ENCODE measurements around the gene GYG1. TPM values are rescaled to one million over a fixed set of nuclear protein-coding genes. Genes with fewer than 3 reads are reported as not detected.

GYG1 gene
- total and polyA plus RNA-seq, 2 of the 4 experiments (the other 2 are of a cell fraction) = 48.4 to 90.3 TPM

- TF ChIP-seq CEBPB (IDR thresholded peaks at IDR 0.05; ENCODE audit: low read depth, low read length) (no peak), BHLHE40 (IDR thresholded peaks at IDR 0.05; ENCODE audit: low read depth, low read length) (no peak)
Measured at GRCh38 chr3:148998715-148999423, 7.5 kb downstream of the GYG1 start (continued).

DNA sequence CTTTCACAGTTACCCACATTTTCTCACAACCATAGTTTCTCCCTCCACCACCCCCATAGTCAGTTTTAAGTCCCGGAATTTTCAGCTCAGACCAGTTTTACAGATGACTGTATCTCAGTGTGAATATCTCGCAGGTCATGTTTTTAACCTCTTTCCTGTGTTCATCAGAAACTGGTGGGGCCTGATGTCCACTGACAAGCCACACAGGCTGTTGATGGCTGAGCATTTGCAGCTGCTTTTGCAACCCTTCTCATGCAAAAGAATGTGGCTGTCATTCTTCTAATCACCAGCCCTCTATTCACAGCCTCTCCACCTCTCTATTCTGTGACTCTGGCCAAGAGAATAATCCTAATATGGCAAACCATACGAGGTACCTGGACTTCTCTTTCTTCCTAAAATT is 8.5 kb downstream of the GYG1 start:
- intact Hi-C loops (cut with micrococcal nuclease) = no loop called here
- TF ChIP-seq MAFK (IDR thresholded peaks at IDR 0.05; ENCODE audit: low read depth, low read length) (no peak), BHLHE40 (IDR thresholded peaks at IDR 0.05; ENCODE audit: low read depth, low read length) (no peak), RCOR1 (IDR thresholded peaks at IDR 0.05; ENCODE audit: insufficient replicate concordance, low read length) (no peak), POLR2A (IDR thresholded peaks at IDR 0.05; ENCODE audit: low read depth, low read length) (no peak), ELK1 (IDR thresholded peaks at IDR 0.05; ENCODE audit: borderline replicate concordance, low read depth, low read length) (no peak), RAD21 (IDR thresholded peaks at IDR 0.05; ENCODE audit: low read length) (no peak), SMC3 (IDR thresholded peaks at IDR 0.05; ENCODE audit: low read depth, low read length) (no peak), CEBPB (IDR thresholded peaks at IDR 0.05; ENCODE audit: low read depth, low read length) (no peak), CHD1 (IDR thresholded peaks at IDR 0.05; ENCODE audit: low read depth, low read length) (no peak), RFX5 (IDR thresholded peaks at IDR 0.05; ENCODE audit: low read depth, low read length) (no peak)
- TF ChIP-seq, protein P1, sequence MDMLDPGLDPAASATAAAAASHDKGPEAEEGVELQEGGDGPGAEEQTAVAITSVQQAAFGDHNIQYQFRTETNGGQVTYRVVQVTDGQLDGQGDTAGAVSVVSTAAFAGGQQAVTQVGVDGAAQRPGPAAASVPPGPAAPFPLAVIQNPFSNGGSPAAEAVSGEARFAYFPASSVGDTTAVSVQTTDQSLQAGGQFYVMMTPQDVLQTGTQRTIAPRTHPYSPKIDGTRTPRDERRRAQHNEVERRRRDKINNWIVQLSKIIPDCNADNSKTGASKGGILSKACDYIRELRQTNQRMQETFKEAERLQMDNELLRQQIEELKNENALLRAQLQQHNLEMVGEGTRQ (IDR thresholded peaks at IDR 0.05; ENCODE audit: low read depth, low read length) = no peak
- TF ChIP-seq, protein P2, sequence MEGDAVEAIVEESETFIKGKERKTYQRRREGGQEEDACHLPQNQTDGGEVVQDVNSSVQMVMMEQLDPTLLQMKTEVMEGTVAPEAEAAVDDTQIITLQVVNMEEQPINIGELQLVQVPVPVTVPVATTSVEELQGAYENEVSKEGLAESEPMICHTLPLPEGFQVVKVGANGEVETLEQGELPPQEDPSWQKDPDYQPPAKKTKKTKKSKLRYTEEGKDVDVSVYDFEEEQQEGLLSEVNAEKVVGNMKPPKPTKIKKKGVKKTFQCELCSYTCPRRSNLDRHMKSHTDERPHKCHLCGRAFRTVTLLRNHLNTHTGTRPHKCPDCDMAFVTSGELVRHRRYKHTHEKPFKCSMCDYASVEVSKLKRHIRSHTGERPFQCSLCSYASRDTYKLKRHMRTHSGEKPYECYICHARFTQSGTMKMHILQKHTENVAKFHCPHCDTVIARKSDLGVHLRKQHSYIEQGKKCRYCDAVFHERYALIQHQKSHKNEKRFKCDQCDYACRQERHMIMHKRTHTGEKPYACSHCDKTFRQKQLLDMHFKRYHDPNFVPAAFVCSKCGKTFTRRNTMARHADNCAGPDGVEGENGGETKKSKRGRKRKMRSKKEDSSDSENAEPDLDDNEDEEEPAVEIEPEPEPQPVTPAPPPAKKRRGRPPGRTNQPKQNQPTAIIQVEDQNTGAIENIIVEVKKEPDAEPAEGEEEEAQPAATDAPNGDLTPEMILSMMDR (conservative IDR thresholded peaks at IDR 0.05; ENCODE audit: low read depth, low read length) = no peak

More for the DNA sequence above, 8.5 kb downstream of the GYG1 start:
- H3K4ac ChIP-seq (ENCODE audit: low read depth, low read length) = peak overlapping the region; percentile 51
- H2BK120ac ChIP-seq (ENCODE audit: low read depth, low read length) = peak overlapping the region; percentile 45
- POLR2A ChIA-PET (ENCODE audit: unreplicated experiment) = no interaction called here
- whole genome bisulfite sequencing, 2 experiments (ENCODE audit: extremely low coverage in 2 of 2, insufficient read length in 1 of 2) = 8% methylated on average over 2 of the region's 3 CpGs; no CpG with 5 or more reads in 1 of the 2 experiments
- no peak overlapping the region for H3K14ac ChIP-seq (replicated peaks; ENCODE audit: low read depth, low read length)
- H3K9me3 ChIP-seq (ENCODE audit: control insufficient read depth, insufficient read depth, low read length) = no peaks in the 10 kb centered on the region
- no peak overlapping the region; the same call in 2 of the 3 replicates for H2BK15ac ChIP-seq (ENCODE audit: low read depth, low read length)
- ATAC-seq (ENCODE audit: low read depth) = peak; percentile 52
- CTCF ChIA-PET = no interaction called here
- H3K4me1 ChIP-seq (ENCODE audit: control insufficient read depth, insufficient read depth, low read length) = peaks cover 15% of the 10 kb centered on the region
- no peak overlapping the region for H2AFZ ChIP-seq (replicated peaks; ENCODE audit: low read length, poor library complexity)
- no peaks in the 10 kb centered on the region for H3K27me3 ChIP-seq (ENCODE audit: control insufficient read depth, insufficient read depth, low read length)
- BruUV-seq (replicated peaks) = no TSS peak
- in situ Hi-C loops (cut with MboI; ENCODE audit: low sequenced_read_pairs) = no loop called here
- peak overlapping the region; percentile 2; the same call in 1 of the 2 replicates for H3K4me2 ChIP-seq (ENCODE audit: low read depth, low read length)
- H3K27ac ChIP-seq (ENCODE audit: insufficient read depth, low read length) = peak overlapping the region; percentile 2; the same call in 1 of the 2 replicates
- no peak overlapping the region for H2BK20ac ChIP-seq (ENCODE audit: low read depth, low read length)
- peak overlapping the region; percentile 96 for H2BK5ac ChIP-seq (ENCODE audit: low read depth, low read length, poor library complexity, severe bottlenecking)
- dilution Hi-C loops (cut with HindIII; ENCODE audit: low sequenced_read_pairs, unreplicated experiment) = no loop called here
- peaks cover 15% of the 10 kb centered on the region for H3K36me3 ChIP-seq (ENCODE audit: control insufficient read depth, insufficient read depth, low read length)
- H3K4me3 ChIP-seq (ENCODE audit: insufficient read depth, low read depth, low read length) = no peak overlapping the region
- H3K9me1 ChIP-seq (ENCODE audit: insufficient read depth, low read length) = peaks cover 16% of the 10 kb centered on the region
- H3K79me1 ChIP-seq (ENCODE audit: low read depth in 1 of 2, low read length in 2 of 2) = peaks cover 14 to 51% of the 10 kb centered on the region in 2 experiments
- peak; percentile 68 for DNase-seq
- H3K9ac ChIP-seq (ENCODE audit: low read depth, low read length) = no peak overlapping the region
- H3K18ac ChIP-seq (ENCODE audit: low read depth, low read length) = no peak overlapping the region
- H4K20me1 ChIP-seq (ENCODE audit: insufficient read depth, low read length) = no peaks in the 10 kb centered on the region
- no peak overlapping the region for H2AK9ac ChIP-seq (replicated peaks; ENCODE audit: low read depth, low read length, poor library complexity)
- H3K56ac ChIP-seq (ENCODE audit: extremely low read depth, insufficient read depth, low read length) = no peak overlapping the region
- H4K91ac ChIP-seq (ENCODE audit: insufficient read depth, low read depth, low read length) = no peak overlapping the region; the same call in 1 of the 2 replicates
- H4K5ac ChIP-seq (ENCODE audit: low read depth, low read length) = no peak overlapping the region
- H3K23ac ChIP-seq (ENCODE audit: low read depth, low read length) = 0 out of 2 replicates have a peak overlapping the region, but pooled peaks have one; percentile 74
- no peak overlapping the region for H2AK5ac ChIP-seq (ENCODE audit: low read depth, low read length)
- H4K8ac ChIP-seq (ENCODE audit: low read depth in 2 of 2, low read length in 2 of 2) = no peak overlapping the region; a peak in 1 of 4 replicates
